HCT116 (cell line): ENCODE results near the gene TEX9.

Source experiments
- ATF3 ChIP-seq: IDR thresholded peaks from 2 replicates; pipeline ENCODE4 v1.6.1; 2012
- POLR2A ChIP-seq: IDR thresholded peaks from 2 replicates; pipeline ENCODE4 v1.7.0; 2011; ENCODE audit warnings: borderline replicate concordance; ENCODE audit not compliant: insufficient read depth, insufficient read length; ENCODE audit errors: extremely low read depth
- TF ChIP-seq, protein P1 (sequence below), 3 experiments: fragments of 200-600 bp in 1 of 3; sonication (generic) in 1 of 3; IDR thresholded peaks in 2 of 3; conservative IDR thresholded peaks in 1 of 3; 2 replicates each; pipeline ENCODE4 v1.5.1; 2012 to 2017; ENCODE audit warnings: low read depth in 2 of 3, low read length in 2 of 3, antibody characterized with exemption in 1 of 3, borderline replicate concordance in 1 of 3, control low read depth in 1 of 3, mild to moderate bottlenecking in 1 of 3, mixed read lengths in 1 of 3, mixed run types in 1 of 3, moderate library complexity in 1 of 3; ENCODE audit not compliant: insufficient read depth in 1 of 3

- TF ChIP-seq ATF3 (no peak), POLR2A (no peak)
- TF ChIP-seq, protein P1, sequence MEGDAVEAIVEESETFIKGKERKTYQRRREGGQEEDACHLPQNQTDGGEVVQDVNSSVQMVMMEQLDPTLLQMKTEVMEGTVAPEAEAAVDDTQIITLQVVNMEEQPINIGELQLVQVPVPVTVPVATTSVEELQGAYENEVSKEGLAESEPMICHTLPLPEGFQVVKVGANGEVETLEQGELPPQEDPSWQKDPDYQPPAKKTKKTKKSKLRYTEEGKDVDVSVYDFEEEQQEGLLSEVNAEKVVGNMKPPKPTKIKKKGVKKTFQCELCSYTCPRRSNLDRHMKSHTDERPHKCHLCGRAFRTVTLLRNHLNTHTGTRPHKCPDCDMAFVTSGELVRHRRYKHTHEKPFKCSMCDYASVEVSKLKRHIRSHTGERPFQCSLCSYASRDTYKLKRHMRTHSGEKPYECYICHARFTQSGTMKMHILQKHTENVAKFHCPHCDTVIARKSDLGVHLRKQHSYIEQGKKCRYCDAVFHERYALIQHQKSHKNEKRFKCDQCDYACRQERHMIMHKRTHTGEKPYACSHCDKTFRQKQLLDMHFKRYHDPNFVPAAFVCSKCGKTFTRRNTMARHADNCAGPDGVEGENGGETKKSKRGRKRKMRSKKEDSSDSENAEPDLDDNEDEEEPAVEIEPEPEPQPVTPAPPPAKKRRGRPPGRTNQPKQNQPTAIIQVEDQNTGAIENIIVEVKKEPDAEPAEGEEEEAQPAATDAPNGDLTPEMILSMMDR (IDR thresholded peaks at IDR 0.05 in 2 of 3, conservative IDR thresholded peaks at IDR 0.05 in 1 of 3; ENCODE audit: borderline replicate concordance in 1 of 3, insufficient read depth in 1 of 3, low read depth in 2 of 3, low read length in 2 of 3): no peak
Measured at GRCh38 chr15:56323435-56323834, 41.8 kb upstream of the TEX9 start.
